NB4 (cell line): Measurements from ENCODE around the gene MTCP1.

ENCODE experiments used
- CTCF ChIP-seq: IDR thresholded peaks from one replicate; pipeline ENCODE4 v1.5.1; 2012; ENCODE audit warnings: low read depth, low read length
- MAX ChIP-seq: IDR thresholded peaks from 2 replicates; pipeline ENCODE4 v1.6.1; 2011; ENCODE audit warnings: low read depth, low read length
- MYC ChIP-seq: IDR thresholded peaks from 2 replicates; pipeline ENCODE4 v1.6.1; 2011; ENCODE audit warnings: low read depth, low read length

GRCh38 chrX:155028877-155029291 is 42.1 kb downstream of the MTCP1 start:
- TF ChIP-seq CTCF (no peak), MYC (no peak), MAX (no peak)
